Activated CD8-positive, alpha-beta memory T cell treated with anti-CD3 and anti-CD28 coated beads for 36 hours (primary cell): ENCODE data around the gene MORC1. TPM values are rescaled to one million over a fixed set of nuclear protein-coding genes. Genes with fewer than 3 reads are reported as not detected.
"Not testable (repeated sequence)": the region's sequence is repeated elsewhere in the genome, so short reads cannot be mapped to it uniquely, and the experiment has no call there.

ENCODE experiments used
- CTCF ChIA-PET: fragments of 350-600 bp; sonication (Branson Sonifier 250); formaldehyde crosslinking; loops from one replicate; lab custom pipeline; 2021; ENCODE audit warnings: antibody characterized with exemption; lab: Charles Lee
- POLR2A ChIA-PET: fragments of 350-600 bp; sonication (Branson Sonifier 250); formaldehyde crosslinking; loops from one replicate; lab custom pipeline; 2021; ENCODE audit warnings: antibody characterized with exemption; lab: Charles Lee
- total RNA-seq, 2 experiments: library from RNA; stranded (reverse); gene quantifications; one replicate each; pipeline ENCODE4 v1.2.3, GENCODE V29; 2021

Gene MORC1
- not detected for total RNA-seq

DNA sequence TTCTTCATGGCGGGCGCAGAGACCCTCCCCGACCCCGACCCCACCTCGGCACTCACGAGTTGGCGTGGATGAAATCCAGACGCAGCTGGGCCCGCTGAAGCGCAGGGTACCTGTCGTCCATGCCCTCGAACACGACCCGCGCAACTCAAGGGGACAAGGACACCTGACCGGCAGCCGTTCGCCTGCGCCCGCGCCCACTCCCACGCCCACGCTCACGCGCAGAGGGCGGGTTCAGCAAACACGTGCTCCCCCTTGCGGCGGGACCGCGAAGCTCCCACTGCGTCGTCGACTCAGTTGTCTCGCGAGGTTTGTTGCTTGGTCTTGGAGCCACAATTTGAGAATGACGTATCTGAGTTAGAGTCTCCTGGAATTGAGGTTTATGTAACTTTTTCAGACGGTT lies at the start of gene MORC1:
TSS of gene MORC1 (minus strand) at position 196 of the 400 bp plus-strand sequence. CDS start at position 121, 75 bp downstream.
- CTCF ChIA-PET, result no interaction called here
- POLR2A ChIA-PET, result no interaction called here

- CTCF ChIA-PET, result no interaction called here
- POLR2A ChIA-PET, result no interaction called here
Measured at GRCh38 chr3:109165905-109166304, 48.0 kb upstream of the MORC1 start.

DNA sequence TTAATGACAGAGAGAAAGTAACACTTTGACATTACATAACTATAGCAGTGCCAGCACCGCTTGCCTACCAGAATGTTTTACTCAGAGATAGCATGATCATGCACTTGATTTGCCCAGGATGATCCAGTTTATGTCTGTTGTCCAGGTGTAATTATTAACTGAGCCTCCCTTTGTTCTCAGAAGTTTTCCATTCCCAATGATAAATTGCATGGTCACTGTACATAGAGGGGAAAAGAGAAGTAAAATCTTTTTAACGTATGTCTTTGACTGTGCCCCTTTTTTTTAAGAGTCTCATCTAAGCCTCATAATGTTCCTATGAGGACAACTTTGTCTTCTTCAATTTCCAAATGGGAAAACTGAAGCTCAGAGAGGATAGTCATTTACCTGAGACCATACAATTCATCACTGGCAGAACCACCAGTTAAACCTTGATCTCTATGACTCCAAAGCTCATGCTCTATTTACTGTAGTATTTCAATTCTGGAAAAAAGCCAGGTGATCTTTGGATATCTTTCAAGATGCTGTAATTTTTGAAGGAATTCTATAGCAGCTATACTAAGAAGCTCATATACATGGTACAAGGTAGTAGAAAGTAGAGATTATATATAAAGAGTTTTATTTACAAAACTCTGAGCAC lies 43.7 kb upstream of the MORC1 start:
- ChIA-PET POLR2A (no interaction called here), CTCF (interaction anchor here (0.6 kb wide), 1 partner anchor 360 kb away, joined by 3 read pairs; no protein-coding TSS in a partner anchor)

- ChIA-PET CTCF (no interaction called here), POLR2A (no interaction called here)
Measured at GRCh38 chr3:109155828-109156227, 37.9 kb upstream of the MORC1 start.

GRCh38 chr3:109154979-109155378 lies 37.0 kb upstream of the MORC1 start:
- CTCF ChIA-PET, result no interaction called here
- POLR2A ChIA-PET, result no interaction called here

DNA sequence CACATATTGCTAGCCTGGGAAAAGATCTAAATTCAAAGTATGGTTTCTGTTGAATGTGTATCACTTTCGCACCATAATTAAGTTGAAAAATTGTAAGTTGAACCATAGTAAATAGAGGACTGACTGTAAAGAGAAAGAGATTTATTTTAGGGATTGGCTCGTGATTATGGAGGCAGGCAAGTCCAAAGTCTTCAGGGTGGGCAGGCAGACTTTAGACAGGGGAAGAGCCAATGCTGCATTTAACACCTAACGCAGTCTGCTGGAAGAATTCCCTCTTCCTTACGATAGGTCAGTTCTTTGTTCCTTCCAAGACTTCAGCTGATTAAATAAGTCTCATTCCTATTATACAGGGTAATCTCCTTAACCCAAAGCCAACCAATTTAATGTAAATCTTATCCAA lies 34.4 kb upstream of the MORC1 start:
- CTCF ChIA-PET, result no interaction called here
- POLR2A ChIA-PET, result no interaction called here

- ChIA-PET CTCF (no interaction called here), POLR2A (no interaction called here)
Measured at GRCh38 chr3:109149078-109149477, 31.1 kb upstream of the MORC1 start.

GRCh38 chr3:109143646-109144045 lies 25.7 kb upstream of the MORC1 start:
- ChIA-PET POLR2A (no interaction called here), CTCF (no interaction called here)

DNA sequence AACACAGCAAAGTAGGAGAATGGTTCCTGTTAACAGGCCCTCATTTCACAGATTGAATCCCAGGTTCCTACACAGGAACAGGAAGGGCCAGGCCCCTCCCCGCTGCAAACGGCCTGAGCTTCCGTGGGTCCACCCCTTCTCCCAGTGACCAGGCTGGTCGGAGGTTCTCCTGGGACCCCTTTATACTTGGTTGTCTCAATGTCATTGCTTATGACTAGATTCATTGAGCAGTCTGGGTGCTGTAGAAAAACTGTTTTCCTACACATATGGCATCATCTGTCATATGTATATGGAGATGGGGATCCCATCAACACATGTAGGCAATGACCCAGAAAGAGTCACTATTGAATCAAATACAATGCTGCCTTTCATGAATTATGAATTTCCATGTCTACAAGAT lies 22.4 kb upstream of the MORC1 start:
- ChIA-PET CTCF (no interaction called here), POLR2A (no interaction called here)

- POLR2A ChIA-PET, result no interaction called here
- CTCF ChIA-PET, result no interaction called here
Measured at GRCh38 chr3:109137761-109138160, 19.8 kb upstream of the MORC1 start.

DNA sequence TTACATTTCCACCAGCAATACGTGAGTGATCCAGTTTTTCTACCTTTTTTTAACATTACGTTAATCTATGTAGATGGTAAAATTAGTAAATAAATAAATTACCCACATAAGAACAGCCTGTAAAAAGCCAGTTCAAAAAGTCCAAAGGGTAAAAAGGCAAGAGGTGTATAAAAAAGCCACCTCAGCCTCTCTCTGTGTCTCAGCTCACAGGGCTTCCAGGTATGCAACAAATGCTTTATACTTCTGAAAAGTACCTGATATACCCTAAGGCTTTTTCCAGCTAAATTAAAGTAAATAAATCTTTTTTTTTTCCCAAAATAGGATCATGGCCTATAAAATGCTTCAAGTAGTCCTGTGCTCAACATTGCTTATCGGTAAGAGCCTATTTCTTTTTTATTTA lies 18.6 kb upstream of the MORC1 start, which contains the start of gene C3orf85:
TSS of gene C3orf85 (plus strand) at position 197 of the 400 bp plus-strand sequence. CDS start at position 326, 129 bp downstream.
- ChIA-PET POLR2A (no interaction called here), CTCF (no interaction called here)

- CTCF ChIA-PET, POLR2A ChIA-PET: not testable (repeated sequence)
Measured at GRCh38 chr3:109133474-109133816, 15.5 kb upstream of the MORC1 start.

GRCh38 chr3:109132801-109133473 lies 15.0 kb upstream of the MORC1 start:
- ChIA-PET CTCF (no interaction called here), POLR2A (no interaction called here)

GRCh38 chr3:109131276-109131675 lies 13.3 kb upstream of the MORC1 start:
- ChIA-PET POLR2A (no interaction called here), CTCF (no interaction called here)

DNA sequence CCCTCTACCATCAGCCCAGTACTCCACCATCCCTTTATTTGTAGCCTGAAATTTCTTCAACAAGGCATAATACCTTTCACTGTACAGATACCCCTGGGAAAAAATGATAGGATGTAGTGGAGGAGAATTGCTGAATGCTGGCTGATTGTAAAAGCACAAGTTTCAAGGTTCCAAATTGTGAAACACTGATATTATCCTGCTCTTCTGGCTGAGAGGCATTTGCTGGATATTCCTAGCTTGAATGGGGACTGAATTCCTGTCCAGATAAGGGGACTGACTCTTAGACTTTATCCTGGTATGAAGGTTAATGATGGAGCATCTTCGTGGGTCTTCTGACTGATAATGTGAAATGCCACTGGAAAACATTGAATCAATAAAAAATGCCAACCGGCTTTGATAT lies 9.6 kb upstream of the MORC1 start:
- CTCF ChIA-PET, result no interaction called here

DNA sequence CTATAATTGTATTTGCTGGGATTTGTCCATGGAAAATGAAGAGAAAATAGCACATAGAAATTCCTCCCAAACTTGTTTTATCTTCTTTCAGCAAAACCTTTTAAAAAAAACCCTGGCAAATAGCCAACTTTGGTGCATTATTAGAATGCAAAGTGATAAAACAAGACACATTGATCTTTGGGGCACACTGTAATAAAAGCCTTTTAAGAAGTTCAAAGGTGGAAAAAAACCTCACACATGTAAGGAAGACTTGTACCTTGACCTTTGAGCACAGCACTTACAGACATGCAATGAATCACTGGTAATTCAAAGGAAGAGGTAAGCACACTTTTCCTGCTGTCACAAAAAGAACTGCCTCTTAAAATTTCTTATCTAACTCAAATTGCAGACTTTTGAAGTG lies 8.0 kb upstream of the MORC1 start:
- ChIA-PET POLR2A (no interaction called here), CTCF (no interaction called here)

More for the DNA sequence above, 9.6 kb upstream of the MORC1 start:
- POLR2A ChIA-PET, result no interaction called here

- POLR2A ChIA-PET, result no interaction called here
- CTCF ChIA-PET, result no interaction called here
Measured at GRCh38 chr3:109122690-109123089, 4.8 kb upstream of the MORC1 start.

DNA sequence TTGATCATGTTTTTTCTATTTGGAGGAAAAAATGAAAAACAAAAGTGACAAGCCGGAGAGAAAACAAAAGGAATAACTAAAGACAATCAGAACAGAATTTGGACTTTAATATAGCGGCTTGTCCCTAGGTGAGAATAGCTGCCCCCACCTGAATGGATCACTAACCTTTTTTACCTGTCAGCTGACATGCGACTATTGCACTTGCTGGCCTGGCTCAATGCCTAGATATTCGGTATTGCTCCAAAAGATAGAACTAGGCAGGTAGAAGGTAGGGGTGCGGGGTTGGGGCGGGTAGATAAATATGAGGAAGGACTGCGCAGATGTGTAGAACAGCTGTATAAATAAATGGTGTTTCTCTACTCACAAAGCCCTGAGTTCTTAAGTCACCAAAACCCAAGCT lies 650 bp upstream of the MORC1 start:
- CTCF ChIA-PET, result no interaction called here
- POLR2A ChIA-PET, result no interaction called here

GRCh38 chr3:109116031-109116430 lies 1.9 kb downstream of the MORC1 start:
- POLR2A ChIA-PET, result no interaction called here
- CTCF ChIA-PET, result no interaction called here

DNA sequence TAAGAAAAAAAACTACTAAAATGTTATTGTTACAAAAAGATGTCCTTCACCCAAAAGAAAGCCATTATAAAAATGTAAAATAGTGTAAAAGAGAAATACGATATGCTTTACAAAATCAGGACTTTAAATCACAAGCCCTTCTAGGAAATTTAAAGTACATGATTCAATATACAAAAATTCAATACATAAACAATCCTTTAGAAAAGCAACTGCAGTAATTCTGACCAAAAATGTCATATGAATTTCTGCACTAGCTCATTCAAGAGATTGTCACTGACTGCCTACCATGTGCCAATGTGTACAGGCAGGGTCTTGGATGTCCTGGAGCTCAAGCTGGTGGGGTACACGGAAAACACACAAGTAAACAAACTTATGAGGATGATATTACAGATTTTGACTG lies 2.5 kb downstream of the MORC1 start:
- POLR2A ChIA-PET, result no interaction called here
- CTCF ChIA-PET, result no interaction called here

DNA sequence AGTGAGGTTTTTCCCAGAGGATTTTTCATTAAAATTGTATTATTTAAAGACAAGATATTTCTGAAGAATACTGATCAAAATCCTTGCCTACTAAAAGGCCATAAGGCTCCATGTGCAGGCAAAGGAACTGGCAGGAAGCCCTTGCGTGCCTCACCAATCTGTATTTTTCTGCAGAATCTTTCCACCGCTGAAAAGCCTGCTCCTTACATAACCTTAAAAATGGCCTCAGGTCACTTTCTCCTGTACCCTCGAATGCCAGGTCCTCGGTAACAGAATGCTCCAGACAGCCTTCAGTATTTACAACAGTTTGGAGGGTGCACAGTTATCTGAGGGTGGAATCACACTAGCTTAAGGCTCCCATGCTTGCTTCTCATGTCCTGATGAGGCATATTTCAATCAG lies 3.2 kb downstream of the MORC1 start:
- CTCF ChIA-PET, result no interaction called here
- POLR2A ChIA-PET, result no interaction called here
